Mesodermal cell (in vitro differentiated cells): Measurements from ENCODE around the gene SNX32.
A peak's percentile ranks its signal among the peaks of the same experiment; 100 is the strongest.

Experiments used
- H3K27ac ChIP-seq: 2 replicates; pipeline ENCODE4 v1.7.0; 2013; ENCODE audit warnings: mild to moderate bottlenecking, low read depth, low read length, moderate library complexity; ENCODE audit not compliant: severe bottlenecking
- H3K36me3 ChIP-seq: 2 replicates; pipeline ENCODE4 v1.7.1; 2013; ENCODE audit warnings: mild to moderate bottlenecking, low read length, moderate library complexity; ENCODE audit not compliant: control insufficient read depth, insufficient read depth
- H3K4me1 ChIP-seq: one replicate; pipeline ENCODE4 v1.7.1; 2013; ENCODE audit warnings: mild to moderate bottlenecking, low read length; ENCODE audit not compliant: insufficient read depth, control insufficient read depth, poor library complexity, severe bottlenecking
- H3K4me3 ChIP-seq: 2 replicates; pipeline ENCODE4 v1.7.0; 2013; ENCODE audit warnings: low read length, control low read depth, mild to moderate bottlenecking; ENCODE audit not compliant: insufficient read depth, poor library complexity, severe bottlenecking; ENCODE audit errors: extremely low read depth
- H3K9me3 ChIP-seq: 2 replicates; pipeline ENCODE4 v1.7.1; 2013; ENCODE audit warnings: mild to moderate bottlenecking, low read length, moderate library complexity; ENCODE audit not compliant: control insufficient read depth
- WGBS, 2 experiments: methylation state at CpG; one replicate each; pipeline ENCODE4 v1.1.5; 2013; ENCODE audit warnings: missing lambda C conversion rate in 2 of 2; ENCODE audit not compliant: insufficient coverage in 2 of 2; 5-methylcytosine and 5-hydroxymethylcytosine counted together

The SNX32 gene

DNA sequence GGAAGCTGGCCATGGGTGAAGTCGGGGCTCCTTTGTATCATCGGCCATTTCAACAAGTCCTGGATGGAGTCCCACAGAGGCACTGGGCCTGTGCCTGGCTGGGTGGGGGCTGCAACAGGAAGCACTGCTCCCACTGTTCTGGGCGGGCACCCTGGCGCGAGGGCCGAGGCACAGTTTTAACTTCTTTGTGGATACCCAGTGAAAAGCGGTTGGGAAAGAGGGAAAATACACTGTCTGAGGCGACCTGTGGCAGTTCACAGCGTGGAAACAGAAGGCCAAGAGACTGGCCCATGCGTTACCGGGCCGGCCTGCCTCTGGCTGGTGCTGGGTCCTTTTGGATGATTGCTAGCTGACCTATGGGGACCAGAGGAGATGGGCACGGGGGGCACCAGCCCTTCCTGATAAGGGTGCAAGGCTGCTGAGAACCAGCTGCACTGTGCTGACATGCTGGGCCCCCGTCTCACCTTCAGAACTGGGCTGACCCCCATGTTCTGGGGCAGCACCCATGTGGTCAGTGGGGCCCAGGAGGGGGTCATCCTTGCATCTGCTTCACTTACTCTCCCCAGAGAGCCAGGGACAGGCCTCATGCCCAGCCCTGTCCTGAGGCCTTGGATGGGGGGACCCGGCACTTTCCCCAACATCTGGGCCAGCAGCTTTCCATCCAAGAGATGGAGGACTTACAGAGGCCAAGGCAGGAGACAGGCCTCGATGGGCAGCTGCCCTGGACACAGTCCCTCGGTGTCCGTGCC is 42.7 kb upstream of the SNX32 start:
- Histone ChIP-seq H3K4me1 (peaks cover 9% of the 10 kb centered on the region), H3K9me3 (no peaks in the 10 kb centered on the region), H3K36me3 (no peaks in the 10 kb centered on the region), H3K4me3 (no peak overlapping the region), H3K27ac (no peak overlapping the region)
- 94 to 95% methylated on average over 17 to 18 of the region's 18 CpGs for WGBS, 2 experiments

DNA sequence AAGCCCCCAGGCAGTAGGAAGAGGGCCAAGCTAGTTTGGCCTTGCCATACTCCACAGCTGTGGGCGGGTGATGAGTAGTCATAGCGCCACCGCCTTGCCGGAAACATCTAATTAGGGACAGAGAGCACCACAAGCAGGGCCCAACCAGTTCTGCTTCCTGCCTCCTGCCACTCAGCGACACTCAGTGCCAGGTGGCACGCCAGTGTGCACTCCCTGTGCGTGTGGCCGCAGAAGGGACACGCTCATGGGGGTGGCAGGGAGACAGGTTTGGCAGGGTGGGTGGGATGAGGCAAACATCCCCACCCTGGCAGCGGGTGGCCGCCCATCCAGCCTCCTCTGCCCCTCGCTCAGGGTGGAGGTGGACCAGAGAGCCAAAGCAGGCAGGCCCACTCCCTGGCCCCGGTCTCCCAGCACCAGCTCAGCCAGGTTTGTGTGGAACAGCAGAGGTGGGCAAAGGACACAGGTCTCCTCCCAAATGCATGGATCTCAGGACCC is 42.0 kb upstream of the SNX32 start:
- H3K9me3 ChIP-seq = no peaks in the 10 kb centered on the region
- peaks cover 9% of the 10 kb centered on the region for H3K4me1 ChIP-seq
- no peak overlapping the region for H3K27ac ChIP-seq
- H3K36me3 ChIP-seq = no peaks in the 10 kb centered on the region
- WGBS, 2 experiments = 94 to 95% methylated on average over 12 to 13 of the region's 13 CpGs
- H3K4me3 ChIP-seq = no peak overlapping the region

DNA sequence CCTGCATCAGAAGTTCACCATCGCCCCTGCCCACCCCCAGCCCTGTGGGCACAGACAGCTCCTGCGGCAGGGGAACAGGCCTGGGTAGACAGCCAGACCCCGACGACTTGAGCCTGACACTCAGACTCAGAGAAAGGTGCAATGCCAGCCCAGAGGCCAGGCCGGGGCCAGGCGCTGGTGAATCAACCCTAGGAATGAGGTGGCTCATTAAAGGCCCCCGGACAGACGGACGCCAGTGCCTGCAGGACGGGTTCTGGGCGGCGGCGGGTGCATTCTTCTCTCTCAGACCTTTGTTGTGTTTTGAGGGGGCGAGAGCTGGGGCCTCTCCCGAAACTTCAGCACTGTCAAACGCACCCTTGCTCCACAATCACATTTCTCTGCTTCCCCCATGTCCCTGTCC is 41.3 kb upstream of the SNX32 start:
- no peak overlapping the region for H3K4me3 ChIP-seq
- 92 to 93% methylated on average over 14 to 16 of the region's 16 CpGs for WGBS, 2 experiments
- H3K9me3 ChIP-seq = no peaks in the 10 kb centered on the region
- H3K36me3 ChIP-seq = no peaks in the 10 kb centered on the region
- peaks cover 14% of the 10 kb centered on the region for H3K4me1 ChIP-seq
- no peak overlapping the region for H3K27ac ChIP-seq

DNA sequence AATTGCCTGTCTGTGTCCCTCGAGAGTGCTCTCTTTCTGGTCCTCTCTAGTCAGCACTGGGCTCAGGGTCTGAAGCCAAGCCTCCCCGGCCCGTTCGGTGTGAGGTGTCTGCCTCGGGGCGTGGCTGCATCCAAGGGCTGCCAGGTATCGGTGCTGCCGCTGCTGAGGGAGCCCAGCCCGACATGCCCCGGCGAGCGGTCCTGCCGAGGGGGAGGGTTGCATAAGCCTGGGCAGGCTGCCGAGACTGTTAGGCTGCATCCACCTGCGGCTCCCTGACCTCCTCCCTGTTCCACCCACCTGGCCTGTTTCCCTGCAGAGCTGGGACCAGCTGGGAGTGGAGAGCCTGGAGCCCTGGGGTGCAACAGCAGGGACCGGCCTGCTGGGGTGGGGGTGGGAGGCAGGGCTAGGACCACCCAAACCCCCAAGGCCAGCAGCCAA is 40.6 kb upstream of the SNX32 start:
- H3K4me1 ChIP-seq = peaks cover 8% of the 10 kb centered on the region
- no peaks in the 10 kb centered on the region for H3K9me3 ChIP-seq
- no peak overlapping the region for H3K27ac ChIP-seq
- WGBS, 2 experiments = 88 to 90% methylated on average over 10 to 16 of the region's 16 CpGs
- no peaks in the 10 kb centered on the region for H3K36me3 ChIP-seq
- no peak overlapping the region for H3K4me3 ChIP-seq

DNA sequence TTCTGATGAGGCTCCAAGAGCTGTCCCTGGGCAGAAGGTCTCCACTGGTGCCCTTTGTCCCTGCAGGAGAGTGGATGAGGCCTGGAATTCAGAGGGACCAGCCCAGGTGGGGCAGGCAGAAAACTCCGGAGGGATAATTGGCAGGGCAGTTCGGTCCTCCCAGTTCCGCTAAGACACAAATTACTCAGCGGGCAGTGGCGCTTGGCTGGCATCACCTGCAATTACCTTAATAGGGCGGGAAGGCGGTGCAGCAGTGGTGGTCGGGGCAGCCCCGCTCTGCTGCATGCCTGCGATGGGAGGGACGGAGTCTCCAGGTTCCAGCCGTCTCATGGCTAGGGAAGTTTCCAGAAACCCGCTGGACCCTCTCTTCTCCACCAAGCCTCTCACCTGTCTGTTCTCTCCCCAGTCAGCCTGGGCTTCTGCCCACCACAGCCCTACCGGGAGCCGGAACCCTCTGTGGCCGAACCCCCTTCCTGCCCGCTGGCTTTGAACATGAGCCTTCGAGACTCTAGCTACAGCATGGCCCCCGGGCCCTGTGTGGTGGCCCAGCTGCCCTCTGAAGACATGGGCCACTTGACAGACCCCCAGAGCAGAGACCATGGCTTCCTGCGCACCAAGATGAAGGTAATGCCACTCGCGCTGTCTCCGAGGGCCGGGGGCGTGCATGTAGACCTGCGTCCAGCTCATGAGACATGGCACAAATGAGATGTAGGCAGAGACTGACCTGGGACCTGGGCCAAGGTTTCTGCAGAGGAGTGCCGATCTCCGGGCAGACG is 40.0 kb upstream of the SNX32 start:
- 93 to 94% methylated on average over 29 of the region's 29 CpGs for WGBS, 2 experiments

DNA sequence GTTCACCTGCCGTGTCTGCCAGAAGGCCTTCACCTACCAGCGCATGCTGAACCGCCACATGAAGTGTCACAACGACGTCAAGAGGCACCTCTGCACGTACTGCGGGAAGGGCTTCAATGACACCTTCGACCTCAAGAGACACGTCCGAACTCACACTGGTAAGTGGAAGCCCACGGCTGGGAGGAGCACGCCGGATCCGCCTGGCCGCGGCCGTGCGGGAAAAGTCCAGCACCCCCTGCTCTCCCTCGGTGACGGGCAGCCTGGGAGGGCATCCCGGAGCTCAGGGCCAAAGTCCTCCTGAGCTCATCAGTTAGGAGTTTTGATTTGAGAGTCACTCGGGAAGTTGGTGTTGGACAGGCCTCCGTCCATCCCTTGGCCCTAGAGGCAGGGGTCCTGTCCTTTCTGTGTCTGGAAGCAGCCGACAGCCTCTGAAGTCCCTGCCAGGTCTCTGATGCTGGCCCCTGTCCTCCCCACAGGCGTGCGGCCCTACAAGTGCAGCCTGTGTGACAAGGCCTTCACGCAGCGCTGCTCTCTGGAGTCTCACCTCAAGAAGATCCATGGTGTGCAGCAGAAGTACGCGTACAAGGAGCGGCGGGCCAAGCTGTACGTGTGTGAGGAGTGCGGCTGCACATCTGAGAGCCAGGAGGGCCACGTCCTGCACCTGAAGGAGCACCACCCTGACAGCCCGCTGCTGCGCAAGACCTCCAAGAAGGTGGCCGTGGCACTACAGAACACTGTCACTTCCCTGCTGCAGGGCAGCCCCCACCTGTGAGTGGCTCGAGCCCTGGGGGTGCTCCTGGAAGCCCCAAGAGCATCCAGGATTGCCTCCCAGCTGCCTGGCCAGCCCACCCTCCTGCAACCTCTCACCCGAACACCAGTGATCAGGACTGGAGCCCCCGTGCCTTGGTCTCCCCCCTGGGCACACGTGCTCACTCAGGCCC is 38.9 kb upstream of the SNX32 start:
- H3K36me3 ChIP-seq = no peaks in the 10 kb centered on the region
- no peak overlapping the region for H3K27ac ChIP-seq
- no peaks in the 10 kb centered on the region for H3K9me3 ChIP-seq
- WGBS, 2 experiments = 92 to 95% methylated on average over 39 to 42 of the region's 42 CpGs
- no peak overlapping the region for H3K4me3 ChIP-seq
- peaks cover 5% of the 10 kb centered on the region for H3K4me1 ChIP-seq

More for the DNA sequence above, 40.0 kb upstream of the SNX32 start:
- H3K4me1 ChIP-seq = peaks cover 5% of the 10 kb centered on the region
- H3K9me3 ChIP-seq = no peaks in the 10 kb centered on the region
- H3K4me3 ChIP-seq = no peak overlapping the region
- H3K27ac ChIP-seq = no peak overlapping the region
- no peaks in the 10 kb centered on the region for H3K36me3 ChIP-seq

DNA sequence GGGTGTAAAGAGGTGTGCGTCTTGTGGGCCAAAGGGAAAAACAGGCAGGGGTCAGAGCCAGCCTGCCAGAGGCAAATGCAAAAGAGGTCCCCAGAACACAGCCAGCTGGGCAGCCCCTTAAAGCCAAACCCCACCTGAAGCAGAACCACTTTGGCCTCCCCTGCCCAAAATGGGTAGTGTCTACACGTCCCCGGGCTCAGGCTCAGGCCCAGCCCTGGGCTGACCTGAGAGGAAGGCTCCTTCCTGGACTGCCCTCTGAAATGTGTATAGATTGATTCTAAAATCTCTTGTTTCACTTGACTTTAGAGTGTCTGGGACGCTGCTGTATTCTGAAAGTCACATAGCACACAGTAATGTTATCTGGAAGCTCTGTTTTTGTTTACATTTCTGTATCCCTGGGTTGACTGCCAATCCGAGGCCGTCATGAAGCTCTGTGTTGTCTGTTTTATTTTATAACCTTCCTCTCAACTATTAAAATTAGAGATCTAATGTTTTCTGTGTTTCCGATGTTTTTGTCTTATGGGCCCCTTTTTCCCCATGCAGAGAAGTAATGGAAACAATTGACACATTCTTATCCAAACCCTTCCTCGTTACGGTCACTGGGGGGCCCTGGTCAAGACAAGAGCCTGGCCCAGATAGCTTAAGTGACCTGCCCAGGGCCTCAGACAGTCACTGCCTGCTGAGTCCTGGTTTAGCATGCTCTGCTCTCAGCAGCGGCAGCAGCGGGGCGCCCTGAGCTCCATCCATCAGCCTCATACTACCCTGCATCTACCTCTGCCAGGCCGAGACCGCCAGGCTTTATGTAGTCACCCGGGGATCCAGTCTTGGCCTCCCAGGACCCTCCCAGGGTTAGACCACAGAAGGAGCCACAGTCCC is 36.8 kb upstream of the SNX32 start:
- H3K4me1 ChIP-seq = peaks cover 5% of the 10 kb centered on the region
- H3K27ac ChIP-seq = peak overlapping the region; percentile 3
- H3K36me3 ChIP-seq = no peaks in the 10 kb centered on the region
- no peaks in the 10 kb centered on the region for H3K9me3 ChIP-seq
- 65 to 71% methylated on average over 8 to 9 of the region's 15 CpGs for WGBS, 2 experiments
- H3K4me3 ChIP-seq = no peak overlapping the region

DNA sequence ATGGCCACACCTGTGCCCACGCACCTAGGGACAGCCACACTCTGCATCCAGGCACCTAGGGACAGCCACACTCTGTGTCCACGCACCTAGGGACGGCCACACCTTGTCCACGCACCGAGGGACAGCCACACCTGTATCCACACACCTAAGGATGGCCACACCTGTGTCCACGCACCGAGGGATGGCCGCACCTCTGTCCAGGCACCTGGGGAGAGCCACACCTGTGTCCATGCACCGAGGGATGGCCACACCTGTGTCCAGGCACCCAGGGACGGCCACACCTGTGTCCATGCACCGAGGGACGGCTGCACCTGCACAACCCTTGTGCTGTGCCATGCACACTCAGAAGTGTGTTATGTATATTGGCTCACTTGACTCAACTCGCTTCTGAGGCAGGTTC is 36.1 kb upstream of the SNX32 start:
- Histone ChIP-seq H3K4me3 (no peak overlapping the region), H3K4me1 (peaks cover 5% of the 10 kb centered on the region), H3K9me3 (no peaks in the 10 kb centered on the region), H3K27ac (no peak overlapping the region), H3K36me3 (no peaks in the 10 kb centered on the region)
- 89% methylated on average over 10 to 12 of the region's 13 CpGs for WGBS, 2 experiments

DNA sequence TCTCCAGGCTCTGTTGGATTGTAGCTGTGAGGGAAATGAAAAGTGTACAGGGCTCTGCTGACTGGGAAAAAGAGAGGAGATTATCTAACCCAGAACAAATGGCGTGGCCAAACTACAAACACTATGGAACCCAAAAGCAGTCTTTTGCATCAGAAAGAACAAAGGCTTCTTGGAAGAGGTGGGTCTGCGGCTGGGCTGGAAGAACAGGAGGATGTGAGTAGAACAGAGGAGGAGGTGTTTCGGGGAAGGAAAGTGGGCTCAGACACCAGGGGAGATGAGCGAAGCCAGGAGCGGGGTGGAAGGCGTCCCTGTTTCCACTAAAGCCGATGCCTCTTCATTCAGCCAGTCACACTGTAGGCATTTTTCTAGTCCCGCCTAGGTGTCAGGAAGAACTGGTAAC is 34.9 kb upstream of the SNX32 start:
- Histone ChIP-seq H3K36me3 (no peaks in the 10 kb centered on the region), H3K4me1 (peaks cover 5% of the 10 kb centered on the region), H3K27ac (no peak overlapping the region), H3K9me3 (no peaks in the 10 kb centered on the region), H3K4me3 (no peak overlapping the region)
- 78 to 90% methylated on average over 5 to 6 of the region's 8 CpGs for WGBS, 2 experiments
